C1 segment of cervical spinal cord (tissue), 14 donors: ENCODE results near the gene KCNQ1OT1.
A peak's percentile ranks its signal among the peaks of the same experiment; 100 is the strongest.

Source experiments
- DNase-seq, 14 donors: peaks; one replicate each; lab custom pipeline; 2025; lab: John Stamatoyannopoulos, UW

The KCNQ1OT1 gene

DNA sequence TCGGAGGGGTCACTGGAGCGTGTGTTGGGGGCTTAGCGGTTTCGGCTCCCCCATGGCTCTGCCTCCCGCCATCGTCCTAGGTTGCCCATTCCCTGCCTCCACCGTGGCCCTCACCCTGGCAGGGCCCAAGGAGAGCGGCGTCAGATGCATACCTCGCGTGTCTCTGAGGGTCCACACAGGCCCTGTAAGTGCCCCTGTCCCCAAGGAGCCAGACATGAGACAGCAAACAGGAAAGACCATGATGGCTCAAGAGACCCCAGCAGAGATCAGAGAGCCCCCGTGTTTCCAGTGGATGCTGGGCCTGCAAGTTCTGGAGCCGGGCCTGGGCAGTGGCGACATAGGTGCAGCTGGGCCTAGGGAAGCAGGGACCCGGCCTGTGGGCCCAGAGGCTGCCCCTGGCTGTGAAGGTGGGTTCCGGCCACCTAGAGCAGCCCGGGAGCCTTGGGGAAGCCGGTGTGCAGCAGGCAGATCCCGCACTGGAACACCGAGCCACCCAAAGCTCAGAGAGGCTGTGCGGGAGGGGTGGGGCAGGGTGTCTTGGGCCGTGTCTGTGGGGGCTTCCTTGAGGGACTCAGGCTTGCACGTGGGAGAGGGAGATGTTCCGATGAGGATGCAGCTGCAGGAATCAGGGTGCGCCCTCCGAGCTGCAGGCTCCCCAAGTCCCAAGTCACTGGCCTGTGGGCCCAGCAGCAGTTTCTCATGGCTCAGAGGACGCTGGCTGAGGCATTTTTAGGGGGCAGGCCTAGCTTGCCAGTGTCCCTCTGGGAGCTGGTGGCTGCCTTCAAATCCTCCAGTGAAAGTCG, 126.4 kb downstream of the KCNQ1OT1 start:
- DNase-seq: no peak

GRCh38 chr11:2572491-2573239, 127.1 kb downstream of the KCNQ1OT1 start:
- DNase-seq: no peak

- DNase-seq: no peak
Observed at GRCh38 chr11:2571598-2572281, 128.1 kb downstream of the KCNQ1OT1 start.

DNA sequence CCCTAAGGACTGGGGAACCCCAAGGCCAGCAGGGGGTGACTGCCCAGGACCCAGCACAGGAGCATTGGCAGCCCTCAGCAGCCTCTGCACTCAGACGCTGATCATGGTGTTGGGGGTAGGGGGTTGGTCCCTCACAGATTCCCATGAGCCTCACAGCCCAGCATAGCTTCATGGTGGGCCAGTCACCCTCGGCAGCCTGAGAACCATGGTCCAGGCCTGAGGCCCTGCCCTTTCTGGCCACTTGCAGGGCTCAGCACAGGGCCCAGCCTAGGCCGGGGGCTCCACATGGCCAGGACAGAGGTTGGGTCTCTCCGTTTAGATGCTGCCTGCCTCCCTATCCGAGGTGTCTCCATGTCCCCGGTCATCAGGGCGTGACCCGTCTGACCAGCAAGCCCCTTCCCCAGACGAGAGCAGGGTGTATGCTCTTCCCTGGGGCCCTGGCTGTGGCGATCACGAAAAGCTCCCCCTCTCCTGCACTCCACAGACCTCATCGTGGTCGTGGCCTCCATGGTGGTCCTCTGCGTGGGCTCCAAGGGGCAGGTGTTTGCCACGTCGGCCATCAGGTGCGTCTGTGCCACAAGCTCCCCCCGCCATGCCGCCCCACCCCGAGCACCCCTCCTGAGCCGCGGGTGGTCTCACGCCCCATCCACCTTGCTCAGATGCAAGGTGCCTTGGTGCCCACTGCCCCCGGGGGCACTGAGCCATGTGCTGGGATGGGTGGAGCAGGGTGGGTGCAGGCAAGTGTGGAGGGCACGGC, 128.8 kb downstream of the KCNQ1OT1 start:
- DNase-seq: no peak

- no peak for DNase-seq
Observed at GRCh38 chr11:2570211-2570811, 129.5 kb downstream of the KCNQ1OT1 start.

DNA sequence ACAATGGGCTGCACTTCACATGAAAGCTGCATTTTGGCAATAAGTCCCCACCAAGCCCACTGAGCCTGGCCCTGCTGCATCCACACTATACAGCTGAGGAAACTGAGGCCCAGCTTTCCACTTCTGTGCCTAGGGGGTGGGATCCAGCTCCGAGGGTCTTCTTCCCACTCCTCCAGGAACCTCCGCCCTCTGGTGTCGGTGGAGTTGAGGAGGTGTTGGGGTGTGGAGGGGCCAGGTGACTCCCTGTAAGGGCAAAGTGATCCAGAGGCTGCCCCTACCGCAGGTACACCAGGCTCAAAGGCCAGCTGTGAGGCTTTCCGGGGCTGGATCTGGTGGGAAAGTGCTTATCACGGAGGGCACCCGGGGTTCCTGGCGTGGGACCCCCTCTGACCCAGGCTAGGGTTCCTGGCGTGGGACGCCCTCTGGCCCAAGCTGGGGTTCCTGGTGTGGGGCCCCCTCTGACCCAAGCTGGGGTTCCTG, 130.0 kb downstream of the KCNQ1OT1 start:
- no peak for DNase-seq

DNA sequence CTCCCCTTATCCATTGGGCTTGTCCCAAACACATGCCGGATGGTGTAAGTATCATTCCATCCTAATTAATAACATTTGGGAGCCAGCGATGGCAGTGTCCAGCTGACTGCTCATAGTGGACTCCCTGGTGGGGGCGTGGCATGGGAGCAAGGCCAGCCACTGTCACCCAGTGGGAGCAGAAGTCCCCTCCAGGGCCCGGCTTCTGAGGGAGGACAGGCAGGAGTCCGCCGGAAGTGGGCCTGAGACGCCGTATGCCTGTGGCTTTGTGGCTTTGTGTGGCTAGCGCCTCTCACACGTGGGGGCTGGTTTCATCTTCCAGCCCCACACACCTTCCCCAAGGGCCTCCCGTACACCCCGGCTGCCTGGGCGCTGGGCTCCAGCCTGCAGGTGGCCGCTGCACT, 130.5 kb downstream of the KCNQ1OT1 start:
- DNase-seq: no peak

GRCh38 chr11:2567026-2567671, 132.6 kb downstream of the KCNQ1OT1 start:
- no peak for DNase-seq

GRCh38 chr11:2566223-2567025, 133.4 kb downstream of the KCNQ1OT1 start:
- DNase-seq: no peak

DNA sequence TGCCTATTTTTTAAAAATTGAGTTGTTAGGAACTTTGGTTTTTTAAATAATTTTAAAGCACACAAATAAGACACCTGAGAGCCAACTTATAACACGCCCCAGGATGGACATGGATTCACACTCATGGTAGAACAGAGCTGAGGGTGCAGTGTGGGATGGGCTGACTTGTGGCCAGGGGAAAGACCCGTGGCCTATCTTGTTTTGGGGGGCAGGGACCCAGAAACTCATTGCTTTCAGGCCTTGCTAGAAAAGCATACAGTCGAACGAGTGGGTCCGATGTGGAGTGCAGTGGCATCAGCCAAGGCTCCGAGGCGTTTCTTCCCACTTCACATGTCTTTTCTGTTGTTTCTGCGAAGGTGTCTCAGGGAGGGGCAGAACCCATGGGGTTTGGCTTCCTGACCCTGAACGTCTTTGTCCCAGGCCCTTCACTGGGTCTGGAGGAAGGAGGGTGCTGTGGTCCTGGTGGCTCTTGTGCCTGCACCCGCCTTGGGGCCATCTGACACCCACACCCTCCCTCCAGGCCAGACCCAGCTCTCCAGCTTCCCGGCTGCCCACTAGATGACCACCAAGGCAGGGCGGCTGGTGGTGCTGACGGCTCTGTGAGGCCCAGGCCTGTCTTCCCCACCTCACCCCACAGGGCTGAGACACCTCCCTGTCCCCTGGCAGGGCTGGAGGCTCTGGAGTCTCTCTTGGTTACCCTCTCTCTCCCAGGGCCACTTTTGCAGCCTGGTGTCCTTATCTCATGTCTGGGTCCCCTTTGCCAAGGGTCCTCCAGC, 134.2 kb downstream of the KCNQ1OT1 start:
- no peak for DNase-seq

DNA sequence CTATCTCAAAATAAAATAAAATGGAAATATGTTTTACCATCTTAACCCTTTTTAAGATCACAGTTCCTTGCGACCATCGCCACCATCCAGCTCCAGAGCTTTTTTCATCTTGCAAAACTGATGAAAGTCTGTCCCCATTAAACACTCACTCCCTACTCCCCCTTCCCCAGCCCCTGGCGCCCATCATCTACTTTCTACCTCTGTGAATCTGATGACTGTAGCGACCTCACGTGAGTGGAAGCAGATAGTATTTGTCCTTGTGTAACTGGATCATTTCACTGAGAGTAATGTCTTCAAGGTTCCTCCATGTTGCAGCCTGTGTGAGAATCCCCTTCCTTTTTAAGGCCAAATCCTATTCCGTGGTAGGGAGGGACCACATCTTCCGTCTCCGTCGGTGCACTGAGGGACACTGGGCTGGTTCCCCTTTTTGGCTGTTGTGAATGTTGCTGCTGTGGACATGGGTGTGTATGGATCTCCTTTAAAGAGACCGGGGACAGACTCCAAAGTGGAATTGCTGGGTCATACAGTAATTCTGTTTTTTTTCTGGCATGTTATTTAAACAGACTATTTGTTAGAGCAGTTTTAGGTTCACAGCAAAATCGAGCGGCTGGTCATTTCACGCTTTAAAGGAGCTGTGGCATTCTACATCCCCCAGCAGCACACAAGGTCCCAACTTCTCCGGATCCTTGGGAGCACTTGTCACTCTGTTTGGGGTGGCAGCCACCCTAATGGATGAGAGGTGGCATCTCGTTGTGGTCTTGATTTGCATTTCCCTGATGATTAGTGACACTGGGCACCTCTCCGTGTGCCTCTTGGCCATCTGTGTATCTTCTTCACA, 135.0 kb downstream of the KCNQ1OT1 start:
- DNase-seq: no peak

DNA sequence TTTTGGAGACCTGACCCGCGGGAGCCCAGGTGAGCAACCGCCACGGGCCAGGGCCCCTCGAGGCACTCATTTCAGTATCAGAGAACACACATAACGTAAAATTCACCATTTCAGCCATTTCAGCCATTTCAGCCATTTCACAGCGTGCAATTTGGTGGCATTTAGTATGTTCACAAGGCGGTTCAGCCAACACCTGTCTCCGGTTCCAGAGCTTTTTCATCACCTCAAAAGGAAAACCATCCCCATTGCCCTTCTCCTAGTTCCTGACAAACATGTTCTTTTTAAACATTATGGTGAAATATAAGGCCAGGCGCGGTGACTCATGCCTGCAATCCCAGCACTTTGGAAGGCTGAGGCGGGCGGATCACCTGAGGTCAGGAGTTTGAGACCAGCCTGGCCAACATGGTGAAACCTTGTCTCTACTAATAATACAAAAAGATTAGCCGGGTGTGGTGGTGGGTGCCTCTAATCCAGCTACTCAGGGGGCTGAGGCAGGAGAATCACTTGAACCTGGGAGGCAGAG, 135.7 kb downstream of the KCNQ1OT1 start:
- DNase-seq: no peak

- no peak for DNase-seq
Observed at GRCh38 chr11:2563213-2564007, 136.4 kb downstream of the KCNQ1OT1 start.

DNA sequence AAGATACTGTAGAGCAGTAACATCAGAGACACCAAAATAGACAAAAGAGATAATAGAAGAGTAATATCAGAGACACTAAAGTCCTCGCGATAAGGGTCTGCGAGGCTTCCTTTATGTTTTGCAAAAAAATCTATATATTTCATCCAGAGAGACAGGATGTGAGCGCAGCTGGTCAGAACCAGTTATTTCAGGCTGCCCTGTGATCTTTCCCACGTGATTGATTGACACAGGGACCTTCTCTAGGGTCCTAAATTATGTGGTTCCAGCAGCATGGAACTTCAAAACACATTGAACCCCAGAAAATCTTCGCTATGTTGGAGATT, 136.9 kb downstream of the KCNQ1OT1 start:
- DNase-seq: no peak

DNA sequence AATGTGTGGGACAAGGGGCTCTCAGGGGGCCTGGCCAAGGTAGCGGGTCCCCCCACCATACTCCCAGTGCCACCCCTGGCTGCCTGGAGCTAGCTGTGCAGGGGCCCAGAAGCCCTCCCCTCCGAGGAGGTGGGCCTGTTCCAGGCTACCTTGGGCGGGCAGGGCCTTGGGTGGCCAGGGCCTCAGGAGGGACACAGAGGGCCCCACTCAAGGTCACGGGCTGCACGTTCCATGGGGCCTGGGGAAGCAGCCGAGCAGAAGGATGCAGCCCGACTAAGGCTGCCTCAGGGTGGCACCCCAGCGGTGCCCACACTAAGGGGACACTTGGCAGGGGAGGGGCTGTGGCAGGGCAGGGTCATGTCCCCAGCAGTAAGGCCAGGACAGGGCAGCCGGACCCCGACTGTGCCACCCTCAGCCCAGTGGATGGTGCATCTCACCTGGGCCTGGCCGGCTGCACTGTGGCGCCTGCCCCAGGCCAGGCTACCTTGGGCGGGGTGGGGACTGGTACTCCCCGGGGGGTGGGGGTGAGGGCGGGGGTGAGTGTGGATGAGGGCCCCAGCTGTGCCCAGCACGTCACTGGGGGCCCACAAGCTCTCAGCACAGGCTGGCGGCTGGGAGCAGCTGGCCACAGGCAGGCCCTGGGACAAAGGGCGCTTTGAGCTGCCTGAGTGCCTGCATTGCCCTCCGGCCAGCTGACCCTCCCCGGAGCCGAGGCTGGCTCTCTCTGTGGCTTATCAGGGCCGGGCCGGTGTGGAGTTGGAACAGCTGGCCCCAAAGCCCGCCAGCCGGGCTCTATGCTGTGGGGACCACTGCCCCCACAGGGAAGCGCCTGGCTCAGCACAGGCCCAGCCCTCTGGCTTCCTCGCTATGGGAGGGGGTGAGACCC, 137.9 kb downstream of the KCNQ1OT1 start:
- peak in 12 of 14 donors; percentile 26 to 86 (median 72) for DNase-seq
